Astrocyte of the spinal cord (primary cell): ENCODE results near the gene ELMO1.

ENCODE experiments used
- DNase-seq: peaks from one replicate; pipeline ENCODE4 v3.0.0; 2011; ENCODE audit warnings: low read depth, low spot score
- H3K4me3 ChIP-seq: 2 replicates; pipeline ENCODE4 v1.5.1; 2011; ENCODE audit warnings: low read depth, mild to moderate bottlenecking, low read length, moderate library complexity
- in situ Hi-C: cut with HindIII; loops from 2 replicates; pipeline ENCODE4 v1.10.0; 2017; ENCODE audit warnings: low sequenced_read_pairs
- TF ChIP-seq, protein P1 (sequence below): IDR thresholded peaks from 2 replicates; pipeline ENCODE4 v1.5.1; 2012; ENCODE audit warnings: low read depth, mild to moderate bottlenecking, low read length, inconsistent platforms

The ELMO1 gene

DNA sequence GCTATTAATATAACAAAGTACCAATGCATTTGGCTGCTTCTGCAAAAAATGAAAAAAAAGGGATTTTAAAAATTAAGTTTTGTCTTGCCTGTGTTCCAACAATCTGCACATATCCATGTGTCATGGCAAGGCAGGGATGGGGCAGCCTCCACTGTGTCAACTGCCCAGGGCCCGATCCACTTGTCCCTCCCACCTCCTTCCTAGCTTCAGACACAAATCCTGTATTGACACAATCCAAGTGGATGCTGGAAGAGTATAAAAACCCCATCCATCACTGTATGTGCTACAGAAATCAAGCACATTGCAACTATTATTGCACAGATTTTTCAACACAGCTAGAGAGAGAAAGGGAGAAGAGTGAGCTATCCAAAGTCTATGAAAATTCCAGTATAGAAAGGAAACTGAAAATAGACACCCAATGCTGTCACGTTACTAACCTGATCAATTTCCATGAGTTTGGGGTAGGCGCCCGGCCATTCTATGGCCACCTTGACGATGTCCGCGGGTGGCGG is 106.4 kb downstream of the ELMO1 start:
- in situ Hi-C loops = no loop called here
- H3K4me3 ChIP-seq = no peak overlapping the region
- DNase-seq = no peak
- TF ChIP-seq, protein P1, sequence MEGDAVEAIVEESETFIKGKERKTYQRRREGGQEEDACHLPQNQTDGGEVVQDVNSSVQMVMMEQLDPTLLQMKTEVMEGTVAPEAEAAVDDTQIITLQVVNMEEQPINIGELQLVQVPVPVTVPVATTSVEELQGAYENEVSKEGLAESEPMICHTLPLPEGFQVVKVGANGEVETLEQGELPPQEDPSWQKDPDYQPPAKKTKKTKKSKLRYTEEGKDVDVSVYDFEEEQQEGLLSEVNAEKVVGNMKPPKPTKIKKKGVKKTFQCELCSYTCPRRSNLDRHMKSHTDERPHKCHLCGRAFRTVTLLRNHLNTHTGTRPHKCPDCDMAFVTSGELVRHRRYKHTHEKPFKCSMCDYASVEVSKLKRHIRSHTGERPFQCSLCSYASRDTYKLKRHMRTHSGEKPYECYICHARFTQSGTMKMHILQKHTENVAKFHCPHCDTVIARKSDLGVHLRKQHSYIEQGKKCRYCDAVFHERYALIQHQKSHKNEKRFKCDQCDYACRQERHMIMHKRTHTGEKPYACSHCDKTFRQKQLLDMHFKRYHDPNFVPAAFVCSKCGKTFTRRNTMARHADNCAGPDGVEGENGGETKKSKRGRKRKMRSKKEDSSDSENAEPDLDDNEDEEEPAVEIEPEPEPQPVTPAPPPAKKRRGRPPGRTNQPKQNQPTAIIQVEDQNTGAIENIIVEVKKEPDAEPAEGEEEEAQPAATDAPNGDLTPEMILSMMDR = no peak

DNA sequence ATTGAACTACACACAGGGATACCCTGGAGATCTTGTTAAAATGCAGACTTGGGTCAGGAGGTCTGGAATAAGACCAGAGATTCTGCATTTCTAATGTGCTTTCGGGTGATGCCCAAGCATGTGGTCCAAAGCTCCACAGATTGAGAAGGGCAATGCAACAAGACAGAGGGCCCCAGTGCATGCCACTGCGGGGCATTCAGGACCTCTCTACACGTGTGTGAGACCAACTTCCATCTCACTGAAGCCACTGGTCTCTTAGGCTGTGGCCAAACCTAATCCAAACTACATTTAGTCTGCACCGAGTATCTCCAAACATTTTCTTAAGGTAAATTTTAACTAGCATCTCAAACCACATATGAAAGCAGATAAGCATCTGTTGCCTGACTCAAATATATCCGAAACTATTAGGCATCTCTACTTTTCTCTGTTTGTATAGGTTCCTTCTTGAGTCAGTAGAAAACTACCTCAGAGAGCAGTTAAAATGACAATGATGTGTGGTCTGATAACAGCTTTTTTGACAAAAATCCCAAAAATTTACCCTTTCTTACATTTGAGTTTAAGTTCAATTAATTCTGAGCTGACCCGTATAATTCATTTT is 107.5 kb downstream of the ELMO1 start:
- TF ChIP-seq, protein P1 = no peak
- in situ Hi-C loops = no loop called here
- no peak for DNase-seq
- no peak overlapping the region for H3K4me3 ChIP-seq

DNA sequence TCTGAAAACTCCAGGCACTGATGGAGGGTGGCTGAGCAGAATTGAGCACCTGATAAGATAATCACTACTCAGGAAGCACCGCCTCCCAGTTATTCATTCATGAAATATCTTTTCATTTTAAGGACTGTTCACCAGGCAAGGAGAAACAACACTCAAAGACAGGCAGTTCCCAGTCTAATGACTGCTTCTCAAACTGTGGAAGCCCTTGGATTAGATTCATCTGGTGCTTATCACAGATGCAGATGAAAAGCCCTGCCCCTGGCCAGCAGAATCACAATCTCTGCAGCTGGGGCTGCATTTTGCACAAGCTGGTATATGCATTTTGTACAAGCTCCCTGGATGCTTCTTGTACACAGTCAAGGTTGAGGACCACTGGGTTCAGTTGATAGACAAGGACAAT is 109.7 kb downstream of the ELMO1 start:
- TF ChIP-seq, protein P1 = no peak
- no peak overlapping the region for H3K4me3 ChIP-seq
- in situ Hi-C loops = no loop called here
- no peak for DNase-seq

DNA sequence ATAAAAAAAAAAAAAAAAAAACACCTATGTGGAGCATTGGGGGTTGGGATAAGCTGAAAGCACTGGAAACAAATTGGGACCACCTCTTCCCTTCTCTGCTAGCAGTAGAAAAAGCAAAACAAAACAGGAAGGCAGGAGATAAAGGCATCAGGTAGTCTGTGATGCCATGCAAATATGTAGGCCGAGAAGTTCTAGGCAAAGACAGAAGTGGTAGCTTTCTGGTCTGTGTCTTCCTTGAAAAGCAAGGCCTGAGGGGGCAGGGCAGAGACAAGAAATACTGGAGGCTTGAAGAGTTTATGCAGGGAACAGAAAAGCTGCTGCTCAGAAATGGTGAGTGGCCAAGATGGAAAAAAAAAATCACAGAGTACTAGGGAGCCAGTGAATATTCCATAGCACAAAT is 111.1 kb downstream of the ELMO1 start:
- H3K4me3 ChIP-seq = no peak overlapping the region
- DNase-seq = no peak
- TF ChIP-seq, protein P1 = no peak
- in situ Hi-C loops = no loop called here

DNA sequence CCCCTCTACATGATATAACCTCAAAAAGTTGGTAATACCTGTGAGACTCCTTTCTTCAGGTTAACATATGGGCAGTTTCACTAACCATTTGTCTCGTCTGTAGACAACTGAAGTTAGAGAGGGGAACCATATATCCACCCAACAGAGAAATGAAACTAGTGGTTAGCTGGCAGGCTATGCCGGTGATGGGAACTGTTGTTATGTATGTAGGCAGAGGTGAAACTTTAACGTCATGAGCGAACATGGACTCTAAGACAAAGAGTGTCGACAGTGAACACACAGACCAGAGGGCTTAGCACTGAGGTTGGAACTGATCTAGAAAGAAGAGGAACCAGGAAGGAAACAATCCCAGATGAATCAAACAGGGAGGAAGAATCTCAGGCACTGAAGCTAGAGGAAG is 112.4 kb downstream of the ELMO1 start:
- in situ Hi-C loops = no loop called here

DNA sequence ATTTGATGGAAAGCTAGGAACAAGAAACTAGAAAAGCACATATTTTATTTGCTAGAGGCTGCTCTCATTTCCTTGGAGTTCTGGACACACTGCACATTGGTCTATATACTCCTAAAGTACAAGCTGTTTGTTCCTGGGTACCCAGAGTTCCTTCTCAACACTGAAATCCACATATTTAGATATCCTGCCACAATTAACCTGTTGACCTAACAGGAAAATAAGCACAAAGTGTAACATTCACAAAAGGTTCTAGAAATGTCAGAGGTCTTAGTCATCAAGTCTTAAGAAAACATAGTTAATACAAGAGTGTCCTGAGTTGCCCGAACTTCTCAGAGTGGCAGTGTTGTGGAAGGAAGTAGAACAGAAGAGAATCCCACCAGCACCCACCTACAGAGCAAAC is 115.6 kb downstream of the ELMO1 start:
- H3K4me3 ChIP-seq = no peak overlapping the region
- TF ChIP-seq, protein P1 = no peak
- DNase-seq = no peak
- in situ Hi-C loops = no loop called here

More for the DNA sequence above, 112.4 kb downstream of the ELMO1 start:
- no peak for DNase-seq
- no peak overlapping the region for H3K4me3 ChIP-seq
- TF ChIP-seq, protein P1 = no peak
